ENCODE data around the gene SLC8A1. TPM values are rescaled to one million over a fixed set of nuclear protein-coding genes. Genes with fewer than 3 reads are reported as not detected.

Gene SLC8A1
- total RNA-seq, 1 donor from 2014 or later, result 4.2 TPM

- Mint-ChIP-seq H3K27ac (ENCODE audit: unreplicated experiment) (no peak overlapping the region), H3K27me3 (ENCODE audit: low read depth) (no peaks in the 10 kb centered on the region), H3K9me3 (no peaks in the 10 kb centered on the region), H3K4me3 (no peak overlapping the region), H3K4me1 (no peaks in the 10 kb centered on the region), H3K36me3 (ENCODE audit: low read depth) (no peaks in the 10 kb centered on the region)
- TF ChIP-seq CTCF (conservative IDR thresholded peaks at IDR 0.05), result no peak
- DNase-seq (ENCODE audit: low read depth, low spot score), result no peak
Measured at GRCh38 chr2:40120957-40121356, 330.9 kb downstream of the SLC8A1 start.

- TF ChIP-seq CTCF (conservative IDR thresholded peaks at IDR 0.05), result no peak
- no peak for DNase-seq (ENCODE audit: low read depth, low spot score)
- H3K27me3 Mint-ChIP-seq (ENCODE audit: low read depth), result no peaks in the 10 kb centered on the region
- no peaks in the 10 kb centered on the region for H3K4me1 Mint-ChIP-seq
- no peak overlapping the region for H3K4me3 Mint-ChIP-seq
- no peaks in the 10 kb centered on the region for H3K9me3 Mint-ChIP-seq
- H3K27ac Mint-ChIP-seq (ENCODE audit: unreplicated experiment), result no peak overlapping the region
- H3K36me3 Mint-ChIP-seq (ENCODE audit: low read depth), result no peaks in the 10 kb centered on the region
Measured at GRCh38 chr2:40120026-40120425, 331.9 kb downstream of the SLC8A1 start.

- Mint-ChIP-seq H3K4me1 (peaks cover 4% of the 10 kb centered on the region), H3K9me3 (no peaks in the 10 kb centered on the region), H3K27me3 (ENCODE audit: low read depth) (no peaks in the 10 kb centered on the region), H3K4me3 (no peak overlapping the region), H3K27ac (ENCODE audit: unreplicated experiment) (no peak overlapping the region), H3K36me3 (ENCODE audit: low read depth) (no peaks in the 10 kb centered on the region)
- no peak for DNase-seq (ENCODE audit: low read depth, low spot score)
- TF ChIP-seq CTCF (conservative IDR thresholded peaks at IDR 0.05), result no peak
Measured at GRCh38 chr2:40118622-40119021, 333.3 kb downstream of the SLC8A1 start.

GRCh38 chr2:40115894-40116293 lies 336.0 kb downstream of the SLC8A1 start:
- no peak overlapping the region for H3K4me3 Mint-ChIP-seq
- peaks cover 5% of the 10 kb centered on the region for H3K4me1 Mint-ChIP-seq
- TF ChIP-seq CTCF (conservative IDR thresholded peaks at IDR 0.05), result no peak
- no peaks in the 10 kb centered on the region for H3K36me3 Mint-ChIP-seq (ENCODE audit: low read depth)
- H3K27ac Mint-ChIP-seq (ENCODE audit: unreplicated experiment), result no peak overlapping the region
- H3K9me3 Mint-ChIP-seq, result no peaks in the 10 kb centered on the region
- H3K27me3 Mint-ChIP-seq (ENCODE audit: low read depth), result no peaks in the 10 kb centered on the region
- no peak for DNase-seq (ENCODE audit: low read depth, low spot score)

GRCh38 chr2:40115348-40115747 lies 336.5 kb downstream of the SLC8A1 start:
- H3K36me3 Mint-ChIP-seq (ENCODE audit: low read depth), result no peaks in the 10 kb centered on the region
- no peaks in the 10 kb centered on the region for H3K27me3 Mint-ChIP-seq (ENCODE audit: low read depth)
- H3K4me1 Mint-ChIP-seq, result peaks cover 5% of the 10 kb centered on the region
- H3K9me3 Mint-ChIP-seq, result no peaks in the 10 kb centered on the region
- no peak for DNase-seq (ENCODE audit: low read depth, low spot score)
- no peak for TF ChIP-seq CTCF (conservative IDR thresholded peaks at IDR 0.05)
- H3K4me3 Mint-ChIP-seq, result no peak overlapping the region
- H3K27ac Mint-ChIP-seq (ENCODE audit: unreplicated experiment), result no peak overlapping the region

GRCh38 chr2:40113997-40114396 lies 337.9 kb downstream of the SLC8A1 start:
- no peaks in the 10 kb centered on the region for H3K27me3 Mint-ChIP-seq (ENCODE audit: low read depth)
- no peak overlapping the region for H3K27ac Mint-ChIP-seq (ENCODE audit: unreplicated experiment)

More at GRCh38 chr2:40113997-40114396, 337.9 kb downstream of the SLC8A1 start:
- TF ChIP-seq CTCF (conservative IDR thresholded peaks at IDR 0.05), result no peak
- peaks cover 5% of the 10 kb centered on the region for H3K4me1 Mint-ChIP-seq
- no peak for DNase-seq (ENCODE audit: low read depth, low spot score)
- H3K4me3 Mint-ChIP-seq, result no peak overlapping the region
- no peaks in the 10 kb centered on the region for H3K9me3 Mint-ChIP-seq
- no peaks in the 10 kb centered on the region for H3K36me3 Mint-ChIP-seq (ENCODE audit: low read depth)

All from neural crest cell (in vitro differentiated cells).